ENCODE results near the gene LIPA.
"Not testable (repeated sequence)": the region's sequence is repeated elsewhere in the genome, so short reads cannot be mapped to it uniquely, and the experiment has no call there.

LIPA gene

GRCh38 chr10:89171996-89172395, 79.6 kb downstream of the LIPA start:
- H3K4me3 ChIP-seq: no peak overlapping the region
- in situ Hi-C loops (cut with MboI; ENCODE audit: low sequenced_read_pairs): no loop called here
- no peak for DNase-seq (ENCODE audit: low spot score in 2 of 2)
- H3K9me3 ChIP-seq: no peaks in the 10 kb centered on the region
- H3K4me1 ChIP-seq: peaks cover 8% of the 10 kb centered on the region
- H3K27me3 ChIP-seq (ENCODE audit: low read depth): no peaks in the 10 kb centered on the region
- no peaks in the 10 kb centered on the region for H3K36me3 ChIP-seq (replicated peaks)

- Histone ChIP-seq H3K27me3 (ENCODE audit: low read depth) (no peaks in the 10 kb centered on the region), H3K4me3 (no peak overlapping the region), H3K4me1 (peaks cover 8% of the 10 kb centered on the region), H3K36me3 (replicated peaks) (no peaks in the 10 kb centered on the region), H3K9me3 (no peaks in the 10 kb centered on the region)
- no peak for DNase-seq (ENCODE audit: low spot score in 2 of 2)
- in situ Hi-C loops (cut with MboI; ENCODE audit: low sequenced_read_pairs): no loop called here
Measured at GRCh38 chr10:89171263-89171872, 80.2 kb downstream of the LIPA start.

GRCh38 chr10:89168354-89168900, 83.1 kb downstream of the LIPA start:
- H3K27me3 ChIP-seq (ENCODE audit: low read depth); H3K4me3 ChIP-seq; H3K4me1 ChIP-seq; H3K36me3 ChIP-seq (replicated peaks); H3K9me3 ChIP-seq; DNase-seq (ENCODE audit: low spot score in 2 of 2); in situ Hi-C loops (cut with MboI; ENCODE audit: low sequenced_read_pairs): not testable (repeated sequence)

- Histone ChIP-seq H3K36me3 (replicated peaks) (no peaks in the 10 kb centered on the region), H3K4me3 (no peak overlapping the region), H3K9me3 (no peaks in the 10 kb centered on the region), H3K4me1 (peaks cover 4% of the 10 kb centered on the region), H3K27me3 (ENCODE audit: low read depth) (no peaks in the 10 kb centered on the region)
- in situ Hi-C loops (cut with MboI; ENCODE audit: low sequenced_read_pairs): no loop called here
- DNase-seq (ENCODE audit: low spot score in 2 of 2): no peak
Measured at GRCh38 chr10:89167915-89168314, 83.7 kb downstream of the LIPA start.

- in situ Hi-C loops (cut with MboI; ENCODE audit: low sequenced_read_pairs): no loop called here
- Histone ChIP-seq H3K27me3 (ENCODE audit: low read depth) (0 out of 2 replicates have a peak, but pooled peaks cover 2% of the 10 kb centered on the region), H3K4me3 (no peak overlapping the region), H3K36me3 (replicated peaks) (no peaks in the 10 kb centered on the region), H3K9me3 (no peaks in the 10 kb centered on the region), H3K4me1 (no peaks in the 10 kb centered on the region)
- DNase-seq (ENCODE audit: low spot score in 2 of 2): no peak
Measured at GRCh38 chr10:89165923-89166322, 85.7 kb downstream of the LIPA start.

- H3K36me3 ChIP-seq (replicated peaks): no peaks in the 10 kb centered on the region
- H3K9me3 ChIP-seq: no peaks in the 10 kb centered on the region
- H3K4me1 ChIP-seq: no peaks in the 10 kb centered on the region
- H3K27me3 ChIP-seq (ENCODE audit: low read depth): 0 out of 2 replicates have a peak, but pooled peaks cover 2% of the 10 kb centered on the region
- no peak overlapping the region for H3K4me3 ChIP-seq
- in situ Hi-C loops (cut with MboI; ENCODE audit: low sequenced_read_pairs): no loop called here
- no peak for DNase-seq (ENCODE audit: low spot score in 2 of 2)
Measured at GRCh38 chr10:89164920-89165319, 86.7 kb downstream of the LIPA start.

GRCh38 chr10:89164080-89164479, 87.5 kb downstream of the LIPA start:
- no peak for DNase-seq (ENCODE audit: low spot score in 2 of 2)
- Histone ChIP-seq H3K9me3 (no peaks in the 10 kb centered on the region), H3K36me3 (replicated peaks) (no peaks in the 10 kb centered on the region), H3K4me1 (no peaks in the 10 kb centered on the region), H3K27me3 (ENCODE audit: low read depth) (0 out of 2 replicates have a peak, but pooled peaks cover 2% of the 10 kb centered on the region), H3K4me3 (no peak overlapping the region)
- in situ Hi-C loops (cut with MboI; ENCODE audit: low sequenced_read_pairs): no loop called here
